ENCODE results near the gene LRCH4.

The LRCH4 gene

DNA sequence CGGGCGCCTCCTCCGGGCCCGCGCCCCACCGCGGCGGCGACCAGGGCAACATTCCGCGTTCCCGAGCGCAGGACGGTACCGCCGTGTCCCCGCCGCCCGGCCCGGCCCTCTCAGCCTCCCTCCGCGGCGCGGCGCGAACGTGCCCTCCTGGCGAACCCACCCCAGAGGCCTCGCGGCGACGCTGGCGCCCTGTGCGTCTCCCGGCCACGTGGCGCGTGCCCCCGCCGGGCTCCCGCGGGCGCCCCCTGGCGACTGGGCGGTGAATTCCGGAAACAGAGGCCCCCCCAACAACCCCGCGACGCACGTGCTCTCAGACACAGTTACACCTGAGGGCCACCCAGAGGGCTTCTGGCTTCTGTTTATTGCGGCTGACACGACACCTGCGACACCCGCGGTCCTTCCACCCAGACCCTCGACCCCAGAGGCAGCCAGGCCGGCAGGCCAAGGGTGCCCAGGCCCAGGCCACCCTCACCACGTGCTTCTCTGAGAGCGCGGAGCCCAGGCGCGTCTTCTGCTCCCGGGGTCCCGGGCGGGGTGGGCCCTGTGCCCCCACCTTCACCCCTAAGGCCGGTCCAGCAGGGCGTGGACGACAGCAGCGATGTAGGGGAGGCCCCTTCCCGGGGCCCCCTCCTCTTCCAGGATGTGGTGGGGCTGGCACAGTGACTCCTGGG is 12.1 kb downstream of the LRCH4 start, which contains the start of gene SAP25:
SAP25 (minus strand) TSS at position 210 of the 671 bp plus-strand sequence; CDS start at position 52, 158 bp downstream.
- peaks cover 9% of the 10 kb centered on the region for H3K27me3 ChIP-seq (ENCODE audit: insufficient read depth, low read length, poor library complexity)
- peaks cover 24% of the 10 kb centered on the region for H3K4me1 ChIP-seq (ENCODE audit: insufficient read depth, low read length)
- H4K20me1 ChIP-seq (ENCODE audit: insufficient read depth, low read length), result peaks cover 31% of the 10 kb centered on the region; the same call in 1 of the 2 replicates
- H3K27ac ChIP-seq (ENCODE audit: low read length), result no peak within 1 kb of the TSS
- no peaks in the 10 kb centered on the region for H3K79me2 ChIP-seq (ENCODE audit: insufficient read depth, low read length)
- no peak within 1 kb of the TSS for H3K4me2 ChIP-seq (ENCODE audit: insufficient read depth, low read length)
- H3K4me3 ChIP-seq (ENCODE audit: low read depth in 1 of 2, low read length in 2 of 2), result no peak within 1 kb of the TSS
- H3K9ac ChIP-seq (ENCODE audit: low read depth, low read length), result no peak within 1 kb of the TSS
- DNase-seq (no peak), ATAC-seq (ENCODE audit: insufficient read depth, low read depth) (no peak)
- TF ChIP-seq, protein P1, sequence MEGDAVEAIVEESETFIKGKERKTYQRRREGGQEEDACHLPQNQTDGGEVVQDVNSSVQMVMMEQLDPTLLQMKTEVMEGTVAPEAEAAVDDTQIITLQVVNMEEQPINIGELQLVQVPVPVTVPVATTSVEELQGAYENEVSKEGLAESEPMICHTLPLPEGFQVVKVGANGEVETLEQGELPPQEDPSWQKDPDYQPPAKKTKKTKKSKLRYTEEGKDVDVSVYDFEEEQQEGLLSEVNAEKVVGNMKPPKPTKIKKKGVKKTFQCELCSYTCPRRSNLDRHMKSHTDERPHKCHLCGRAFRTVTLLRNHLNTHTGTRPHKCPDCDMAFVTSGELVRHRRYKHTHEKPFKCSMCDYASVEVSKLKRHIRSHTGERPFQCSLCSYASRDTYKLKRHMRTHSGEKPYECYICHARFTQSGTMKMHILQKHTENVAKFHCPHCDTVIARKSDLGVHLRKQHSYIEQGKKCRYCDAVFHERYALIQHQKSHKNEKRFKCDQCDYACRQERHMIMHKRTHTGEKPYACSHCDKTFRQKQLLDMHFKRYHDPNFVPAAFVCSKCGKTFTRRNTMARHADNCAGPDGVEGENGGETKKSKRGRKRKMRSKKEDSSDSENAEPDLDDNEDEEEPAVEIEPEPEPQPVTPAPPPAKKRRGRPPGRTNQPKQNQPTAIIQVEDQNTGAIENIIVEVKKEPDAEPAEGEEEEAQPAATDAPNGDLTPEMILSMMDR (IDR thresholded peaks at IDR 0.05; ENCODE audit: borderline replicate concordance, extremely low read depth, low read length, poor library complexity, severe bottlenecking), result no peak
- TF ChIP-seq EZH2 (IDR thresholded peaks at IDR 0.05; ENCODE audit: borderline replicate concordance, low read depth, low read length, severe bottlenecking), result no peak
- no peaks in the 10 kb centered on the region for H3K9me3 ChIP-seq (ENCODE audit: insufficient read depth, low read length, severe bottlenecking)
- H2AFZ ChIP-seq (ENCODE audit: low read depth, low read length), result no peak within 1 kb of the TSS
- H3K36me3 ChIP-seq (ENCODE audit: insufficient read depth, low read length), result peaks cover 58% of the 10 kb centered on the region

DNA sequence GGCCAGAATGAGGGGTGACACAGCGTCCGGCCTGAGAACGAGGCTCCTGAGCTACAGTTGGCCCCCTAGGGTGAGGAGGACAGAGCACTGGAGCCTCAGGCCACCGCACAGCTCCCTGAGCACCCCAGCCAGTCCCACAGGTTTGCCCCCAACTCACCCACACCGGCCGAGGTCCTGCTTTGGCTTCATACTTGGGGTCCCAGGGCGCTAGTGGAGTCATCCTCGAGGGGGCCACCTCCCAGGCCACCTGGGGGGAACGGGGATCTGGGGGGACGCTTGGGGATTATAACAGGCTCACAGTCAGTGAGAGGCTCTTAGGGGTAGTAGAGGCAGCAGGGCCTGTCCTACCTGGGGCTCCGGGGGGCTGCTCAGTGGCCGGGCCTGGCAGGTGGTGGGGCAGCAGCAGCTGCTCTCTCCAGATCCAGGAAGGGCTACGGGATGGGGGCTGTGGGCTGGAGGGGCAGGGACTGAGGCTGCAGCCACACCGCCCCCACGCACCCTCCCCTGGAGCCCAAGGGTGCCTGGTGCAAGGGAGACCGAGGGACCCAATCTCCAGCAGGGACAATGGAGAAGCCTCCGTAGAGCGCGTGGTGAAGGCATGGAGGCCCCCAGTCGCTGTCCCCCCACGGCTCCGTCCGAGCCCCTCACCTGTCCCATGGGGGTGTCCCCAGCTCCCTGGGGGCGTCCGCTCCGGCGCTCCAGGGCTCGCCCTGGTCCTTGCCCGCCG is 12.8 kb downstream of the LRCH4 start:
- Histone ChIP-seq H4K20me1 (ENCODE audit: insufficient read depth, low read length) (peaks cover 26% of the 10 kb centered on the region; the same call in 1 of the 2 replicates), H3K9me3 (ENCODE audit: insufficient read depth, low read length, severe bottlenecking) (no peaks in the 10 kb centered on the region), H3K36me3 (ENCODE audit: insufficient read depth, low read length) (peaks cover 51% of the 10 kb centered on the region), H3K27me3 (ENCODE audit: insufficient read depth, low read length, poor library complexity) (peaks cover 9% of the 10 kb centered on the region), H3K27ac (ENCODE audit: low read length) (no peak overlapping the region), H3K4me1 (ENCODE audit: insufficient read depth, low read length) (peaks cover 24% of the 10 kb centered on the region), H3K79me2 (ENCODE audit: insufficient read depth, low read length) (no peaks in the 10 kb centered on the region), H3K4me3 (ENCODE audit: low read depth in 1 of 2, low read length in 2 of 2) (no peak overlapping the region), H3K9ac (ENCODE audit: low read depth, low read length) (no peak overlapping the region), H3K4me2 (ENCODE audit: insufficient read depth, low read length) (no peak overlapping the region), H2AFZ (ENCODE audit: low read depth, low read length) (no peak overlapping the region)
- TF ChIP-seq, protein P1 (IDR thresholded peaks at IDR 0.05; ENCODE audit: borderline replicate concordance, extremely low read depth, low read length, poor library complexity, severe bottlenecking), result no peak
- TF ChIP-seq EZH2 (IDR thresholded peaks at IDR 0.05; ENCODE audit: borderline replicate concordance, low read depth, low read length, severe bottlenecking), result no peak
- DNase-seq (no peak), ATAC-seq (ENCODE audit: insufficient read depth, low read depth) (no peak)

DNA sequence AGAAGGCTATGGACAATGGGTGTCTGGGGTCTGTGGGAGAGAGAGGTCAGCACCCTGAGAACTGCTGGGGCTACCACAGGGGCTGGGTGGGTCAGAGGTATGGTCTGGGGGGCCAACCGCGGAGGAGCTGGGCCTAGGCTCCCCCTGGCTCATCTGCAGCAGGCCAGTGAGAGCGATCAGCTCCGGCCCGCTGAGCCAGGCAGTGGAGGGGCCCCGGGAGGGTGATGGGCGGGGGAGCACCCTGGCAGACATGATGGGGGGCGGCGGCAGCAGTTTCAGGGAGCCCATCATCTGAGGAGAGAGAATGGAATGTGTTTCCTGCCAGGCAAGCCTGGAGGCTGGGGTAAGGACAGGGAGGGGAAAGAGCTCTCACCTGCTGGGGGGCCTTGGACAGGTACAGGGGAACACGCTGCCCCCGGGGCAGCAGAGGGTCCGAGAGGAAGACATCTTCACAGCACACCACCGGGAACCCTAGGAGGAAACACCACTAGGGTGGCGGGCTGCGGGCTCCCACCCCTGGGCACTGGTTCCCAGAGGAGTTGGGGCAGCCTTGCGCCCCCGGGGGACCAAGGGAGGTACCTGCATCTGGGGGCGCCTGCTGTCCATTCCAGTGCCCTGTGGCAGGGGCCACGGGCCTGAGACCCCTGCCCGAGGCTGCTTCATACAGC is 13.5 kb downstream of the LRCH4 start:
- H3K36me3 ChIP-seq (ENCODE audit: insufficient read depth, low read length), result peaks cover 44% of the 10 kb centered on the region

More for the DNA sequence above, 13.5 kb downstream of the LRCH4 start:
- no peak for TF ChIP-seq EZH2 (IDR thresholded peaks at IDR 0.05; ENCODE audit: borderline replicate concordance, low read depth, low read length, severe bottlenecking)
- TF ChIP-seq, protein P1 (IDR thresholded peaks at IDR 0.05; ENCODE audit: borderline replicate concordance, extremely low read depth, low read length, poor library complexity, severe bottlenecking), result no peak
- H3K9me3 ChIP-seq (ENCODE audit: insufficient read depth, low read length, severe bottlenecking), result no peaks in the 10 kb centered on the region
- no peak overlapping the region for H3K9ac ChIP-seq (ENCODE audit: low read depth, low read length)
- DNase-seq (no peak), ATAC-seq (ENCODE audit: insufficient read depth, low read depth) (no peak)
- H4K20me1 ChIP-seq (ENCODE audit: insufficient read depth, low read length), result peaks cover 28% of the 10 kb centered on the region
- no peak overlapping the region for H3K4me3 ChIP-seq (ENCODE audit: low read depth in 1 of 2, low read length in 2 of 2)
- peaks cover 24% of the 10 kb centered on the region for H3K4me1 ChIP-seq (ENCODE audit: insufficient read depth, low read length)
- H2AFZ ChIP-seq (ENCODE audit: low read depth, low read length), result no peak overlapping the region
- no peaks in the 10 kb centered on the region for H3K79me2 ChIP-seq (ENCODE audit: insufficient read depth, low read length)
- no peak overlapping the region for H3K27ac ChIP-seq (ENCODE audit: low read length)
- peaks cover 9% of the 10 kb centered on the region for H3K27me3 ChIP-seq (ENCODE audit: insufficient read depth, low read length, poor library complexity)
- H3K4me2 ChIP-seq (ENCODE audit: insufficient read depth, low read length), result no peak overlapping the region
